Neural crest cell (in vitro differentiated cells): ENCODE measurements around the gene ATP6AP2. TPM values are rescaled to one million over a fixed set of nuclear protein-coding genes. Genes with fewer than 3 reads are reported as not detected.
"Not testable (repeated sequence)": the region's sequence is repeated elsewhere in the genome, so short reads cannot be mapped to it uniquely, and the experiment has no call there.

Experiments
- DNase-seq: peaks from one replicate; pipeline ENCODE4 v3.0.0; 2021; ENCODE audit warnings: low read depth, mixed read lengths, low spot score
- H3K27ac Mint-ChIP-seq: one replicate; pipeline ENCODE4 v1.8.0; 2021; ENCODE audit warnings: mild to moderate bottlenecking, mixed read lengths; ENCODE audit not compliant: unreplicated experiment
- H3K27me3 Mint-ChIP-seq: 2 replicates; pipeline ENCODE4 v1.8.0; 2021; ENCODE audit warnings: low read depth, mild to moderate bottlenecking, mixed read lengths
- H3K36me3 Mint-ChIP-seq: 2 replicates; pipeline ENCODE4 v1.8.0; 2021; ENCODE audit warnings: low read depth, mild to moderate bottlenecking, mixed read lengths
- H3K4me1 Mint-ChIP-seq: 2 replicates; pipeline ENCODE4 v1.8.0; 2021; ENCODE audit warnings: mixed read lengths
- H3K4me3 Mint-ChIP-seq: one replicate; pipeline ENCODE4 v1.8.0; 2021; ENCODE audit warnings: mild to moderate bottlenecking, mixed read lengths
- H3K9me3 Mint-ChIP-seq: 2 replicates; pipeline ENCODE4 v1.8.0; 2021; ENCODE audit warnings: mixed read lengths
- CTCF ChIP-seq: fragments of 200-600 bp; sonication (generic); conservative IDR thresholded peaks from 2 replicates; pipeline ENCODE4 v1.5.0; 2021; ENCODE audit warnings: antibody characterized with exemption, mild to moderate bottlenecking
- total RNA-seq: library from RNA; stranded (reverse); gene quantifications from 2 replicates; pipeline ENCODE4 v1.2.1, GENCODE V29; 2021

ATP6AP2 gene
- total RNA-seq, 1 donor from 2014 or later: 46.7 TPM

DNA sequence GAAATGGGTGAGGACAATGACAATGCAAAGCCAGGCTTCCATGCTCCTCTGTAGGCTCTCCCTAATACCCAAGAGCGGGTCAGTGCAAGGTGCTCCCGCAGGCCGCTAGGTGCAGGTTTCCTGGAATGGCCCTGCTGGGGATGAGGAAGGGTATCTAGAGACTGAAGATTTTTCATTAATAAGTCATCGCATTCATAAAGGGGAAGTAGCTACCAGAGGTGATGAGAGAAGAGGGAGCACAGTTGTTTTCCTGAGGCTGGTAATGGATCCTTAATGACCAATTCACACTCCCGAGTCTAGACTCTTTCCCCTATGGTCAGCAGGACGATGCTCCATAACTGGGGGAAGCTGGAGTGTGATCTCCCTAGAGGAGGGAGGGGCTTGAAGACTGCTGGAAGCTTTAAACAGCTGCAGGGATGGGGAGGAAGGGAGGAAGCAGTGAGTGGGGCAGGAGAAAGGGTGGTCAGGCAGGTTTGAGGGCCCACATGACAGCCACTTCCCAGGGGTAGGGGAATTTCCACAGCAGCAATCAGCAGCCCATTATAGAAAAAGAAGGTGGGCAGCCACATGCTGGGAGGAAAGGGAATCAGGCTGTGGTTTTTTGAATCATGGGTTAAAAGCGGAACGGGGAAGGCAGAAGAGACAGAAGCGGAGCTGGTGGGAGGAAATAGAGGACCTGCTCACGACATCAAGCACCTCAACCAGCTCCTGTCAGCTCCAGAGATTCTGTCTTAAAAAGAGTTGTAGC is 10.2 kb upstream of the ATP6AP2 start:
- no peaks in the 10 kb centered on the region for H3K9me3 Mint-ChIP-seq
- TF ChIP-seq CTCF: no peak
- peaks cover 4% of the 10 kb centered on the region for H3K27me3 Mint-ChIP-seq
- H3K36me3 Mint-ChIP-seq: no peaks in the 10 kb centered on the region
- H3K4me3 Mint-ChIP-seq: no peak overlapping the region
- H3K27ac Mint-ChIP-seq: no peak overlapping the region
- no peak for DNase-seq
- no peaks in the 10 kb centered on the region for H3K4me1 Mint-ChIP-seq

- H3K4me1 Mint-ChIP-seq, H3K27me3 Mint-ChIP-seq, DNase-seq, H3K9me3 Mint-ChIP-seq, H3K36me3 Mint-ChIP-seq, H3K4me3 Mint-ChIP-seq, H3K27ac Mint-ChIP-seq: not testable (repeated sequence)
These were observed 9.6 kb upstream of the ATP6AP2 start for GRCh38 chrX:40571164-40571563.

- no peak overlapping the region for H3K27ac Mint-ChIP-seq
- TF ChIP-seq CTCF: no peak
- no peak for DNase-seq
- H3K4me3 Mint-ChIP-seq: no peak overlapping the region
- H3K36me3 Mint-ChIP-seq: no peaks in the 10 kb centered on the region
- H3K27me3 Mint-ChIP-seq: peaks cover 4% of the 10 kb centered on the region
- H3K4me1 Mint-ChIP-seq: no peaks in the 10 kb centered on the region
- H3K9me3 Mint-ChIP-seq: no peaks in the 10 kb centered on the region
These were observed 9.2 kb upstream of the ATP6AP2 start for GRCh38 chrX:40571600-40571999.

GRCh38 chrX:40573763-40574162 is 7.0 kb upstream of the ATP6AP2 start:
- Mint-ChIP-seq H3K9me3 (no peaks in the 10 kb centered on the region), H3K4me3 (no peak overlapping the region), H3K4me1 (no peaks in the 10 kb centered on the region), H3K36me3 (no peaks in the 10 kb centered on the region), H3K27ac (no peak overlapping the region), H3K27me3 (peaks cover 4% of the 10 kb centered on the region)
- peak; percentile 54 for TF ChIP-seq CTCF
- peak; percentile 10 for DNase-seq

GRCh38 chrX:40575411-40575810 is 5.4 kb upstream of the ATP6AP2 start:
- H3K36me3 Mint-ChIP-seq, H3K9me3 Mint-ChIP-seq, H3K4me3 Mint-ChIP-seq, H3K4me1 Mint-ChIP-seq, H3K27me3 Mint-ChIP-seq, H3K27ac Mint-ChIP-seq, DNase-seq: not testable (repeated sequence)

- H3K9me3 Mint-ChIP-seq: no peaks in the 10 kb centered on the region
- TF ChIP-seq CTCF: no peak
- no peak overlapping the region for H3K4me3 Mint-ChIP-seq
- H3K27me3 Mint-ChIP-seq: no peaks in the 10 kb centered on the region
- H3K4me1 Mint-ChIP-seq: peaks cover 4% of the 10 kb centered on the region
- H3K36me3 Mint-ChIP-seq: no peaks in the 10 kb centered on the region
- H3K27ac Mint-ChIP-seq: no peak overlapping the region
- DNase-seq: no peak
These were observed 4.5 kb upstream of the ATP6AP2 start for GRCh38 chrX:40576291-40576690.
